Islet precursor cell (in vitro differentiated cells): ENCODE results near the gene PHACTR3.

ENCODE experiments used
- DNase-seq: peaks from one replicate; pipeline ENCODE4 v3.0.0-alpha.2; 2018

PHACTR3 gene

DNA sequence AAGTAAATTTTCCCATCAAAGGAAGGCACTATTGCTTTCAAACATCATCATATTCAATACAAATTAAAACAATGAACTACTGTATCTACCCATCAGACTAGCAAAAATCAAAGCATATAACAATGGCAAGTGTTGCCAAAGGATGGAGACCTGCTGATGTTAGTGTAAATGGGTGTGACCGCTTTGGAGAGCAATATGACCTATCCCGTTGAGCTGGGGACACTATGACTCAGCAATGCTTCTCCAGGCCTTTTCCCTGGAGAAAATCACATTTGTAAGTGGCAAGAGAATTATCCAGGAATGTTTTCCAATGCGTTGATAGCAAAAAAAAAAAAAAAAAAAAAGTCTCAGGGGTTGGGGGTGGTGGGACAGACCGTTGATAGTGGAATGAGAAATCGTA, 46.1 kb downstream of the PHACTR3 start:
- no peak for DNase-seq

GRCh38 chr20:59652381-59652780, 48.0 kb downstream of the PHACTR3 start:
- DNase-seq = no peak

GRCh38 chr20:59656417-59656816, 52.1 kb downstream of the PHACTR3 start:
- no peak for DNase-seq

- DNase-seq = no peak
Observed at GRCh38 chr20:59657459-59658046, 53.2 kb downstream of the PHACTR3 start.

DNA sequence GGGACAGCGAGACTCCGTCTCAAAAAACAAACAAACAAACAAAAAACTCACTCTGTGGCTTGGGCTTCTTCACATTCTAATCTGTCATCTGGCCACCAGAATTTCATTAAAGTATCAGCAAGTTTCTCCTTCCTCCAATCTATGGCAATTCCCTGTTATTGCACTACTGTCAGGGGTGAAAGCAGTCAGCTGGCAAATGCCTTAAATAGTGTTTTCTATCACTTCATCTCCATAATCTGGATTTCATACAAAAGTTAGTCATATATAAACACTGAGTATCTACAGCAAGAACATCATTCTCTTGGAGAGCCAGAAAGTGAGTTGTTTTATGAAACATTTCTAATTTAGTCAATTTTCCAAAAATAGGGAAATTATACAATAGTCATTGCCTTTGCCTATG, 56.1 kb downstream of the PHACTR3 start:
- no peak for DNase-seq

GRCh38 chr20:59661153-59661552, 56.8 kb downstream of the PHACTR3 start:
- DNase-seq = peak; percentile 18

GRCh38 chr20:59661621-59662020, 57.3 kb downstream of the PHACTR3 start:
- peak; percentile 22 for DNase-seq

DNA sequence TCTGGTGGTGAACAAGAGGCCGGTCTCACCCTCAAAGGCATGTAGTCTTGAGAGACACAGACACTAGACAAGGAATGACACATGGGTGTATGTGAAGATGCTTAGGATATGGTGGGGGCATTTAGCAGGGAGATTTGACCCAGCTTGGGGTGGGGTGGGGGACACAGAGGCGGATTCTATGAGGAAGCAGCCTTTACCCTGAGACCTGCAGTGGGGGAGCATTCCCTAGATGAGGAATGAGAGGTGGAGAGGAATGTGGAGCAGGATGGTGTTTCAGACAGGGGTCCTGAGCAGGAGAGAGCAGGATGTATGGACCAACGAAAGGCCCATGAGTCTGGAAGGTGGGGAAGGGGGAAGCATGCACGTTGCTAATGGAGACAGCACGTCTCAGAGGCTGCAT, 57.8 kb downstream of the PHACTR3 start:
- no peak for DNase-seq

- DNase-seq = peak; percentile 35
Observed at GRCh38 chr20:59662856-59663512, 58.6 kb downstream of the PHACTR3 start.

GRCh38 chr20:59663513-59664060, 59.2 kb downstream of the PHACTR3 start:
- DNase-seq = peak; percentile 18

DNA sequence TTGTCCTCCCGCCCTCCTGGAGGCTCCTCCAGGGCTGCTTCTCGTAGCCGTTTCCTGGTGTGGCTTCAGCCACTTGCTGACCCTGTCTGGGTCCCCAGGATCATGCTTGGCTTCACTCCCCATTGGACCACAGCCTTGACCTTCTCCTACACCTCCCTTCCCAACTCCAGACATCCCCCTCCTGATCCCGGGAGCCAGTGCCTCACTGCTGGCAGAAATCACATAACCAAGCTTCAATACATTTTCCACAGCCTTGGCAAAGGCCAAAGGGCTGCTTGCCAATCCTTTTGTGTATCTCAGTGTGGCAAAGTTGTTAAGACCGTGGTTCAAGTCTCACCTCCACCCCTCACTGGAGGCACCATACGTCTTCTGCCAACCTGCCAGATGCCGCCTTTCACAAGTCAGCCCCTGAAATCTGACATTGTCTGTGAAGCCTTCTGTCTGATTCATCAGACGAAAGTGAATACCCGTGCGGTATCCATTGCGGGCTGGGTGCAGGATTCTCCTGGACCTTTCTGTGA, 60.1 kb downstream of the PHACTR3 start:
- peak; percentile 32 for DNase-seq

GRCh38 chr20:59665656-59666555, 61.6 kb downstream of the PHACTR3 start:
- DNase-seq = peak; percentile 31

DNA sequence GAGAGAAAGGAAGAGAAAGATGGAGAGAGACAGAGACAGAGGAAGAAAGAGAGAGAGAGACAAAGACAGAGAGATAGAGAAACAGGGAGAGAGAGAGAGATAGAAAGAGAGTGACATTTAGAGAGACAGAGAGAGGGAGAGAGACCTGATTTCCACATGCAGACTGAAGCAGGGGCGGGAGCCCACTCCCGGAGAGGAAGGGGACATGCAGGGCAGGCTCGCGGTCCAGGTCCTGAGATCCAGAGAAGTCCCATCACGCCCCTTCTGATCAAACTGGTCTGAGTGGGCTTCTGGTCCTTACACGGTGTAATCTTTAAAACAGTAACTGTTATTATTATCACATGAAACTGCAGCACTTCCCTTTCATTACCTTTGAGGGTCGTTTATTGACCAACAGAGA, 62.2 kb downstream of the PHACTR3 start:
- DNase-seq = peak; percentile 32

DNA sequence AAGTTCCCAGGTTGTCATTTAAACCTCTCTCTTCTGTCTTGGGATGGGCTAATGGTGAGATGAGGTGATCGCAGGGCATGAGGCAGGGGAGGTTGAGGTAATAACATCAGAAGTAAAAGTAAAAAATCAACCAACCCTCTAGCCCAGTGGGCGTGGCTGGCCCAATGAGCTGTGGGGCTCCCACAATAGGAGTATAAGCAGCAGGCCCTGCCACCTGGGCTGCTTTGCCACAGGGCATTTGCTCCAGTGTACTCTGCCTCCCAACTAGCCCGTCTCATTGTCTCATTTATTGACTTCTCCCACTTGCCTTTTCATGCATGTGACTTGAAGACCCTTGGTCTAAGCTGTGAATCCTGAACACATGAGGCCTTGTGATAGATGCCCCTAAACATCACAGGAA, 62.8 kb downstream of the PHACTR3 start:
- peak; percentile 30 for DNase-seq

DNA sequence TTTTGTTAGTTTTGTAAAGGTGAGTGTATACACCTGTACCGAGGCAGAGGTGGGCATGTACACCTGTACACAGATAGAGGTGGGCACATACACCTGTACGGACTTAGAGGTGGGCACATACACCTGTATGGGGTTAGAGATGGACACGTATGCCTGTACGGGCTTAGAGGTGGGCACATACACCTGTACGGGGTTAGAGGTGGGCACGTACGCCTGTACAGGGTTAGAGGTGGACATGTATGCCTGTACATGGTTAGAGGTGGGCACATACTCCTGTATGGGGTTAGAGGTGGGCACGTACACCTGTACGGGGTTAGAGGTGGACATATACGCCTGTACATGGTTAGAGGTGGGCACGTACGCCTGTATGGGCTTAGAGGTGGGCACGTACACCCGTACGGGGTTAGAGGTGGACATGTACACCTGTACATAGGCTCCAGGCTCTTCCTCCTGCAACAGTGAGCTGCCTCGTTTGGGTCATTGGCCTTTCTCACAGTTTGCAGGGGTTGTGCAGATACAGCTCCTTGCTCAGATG, 63.7 kb downstream of the PHACTR3 start:
- no peak for DNase-seq

DNA sequence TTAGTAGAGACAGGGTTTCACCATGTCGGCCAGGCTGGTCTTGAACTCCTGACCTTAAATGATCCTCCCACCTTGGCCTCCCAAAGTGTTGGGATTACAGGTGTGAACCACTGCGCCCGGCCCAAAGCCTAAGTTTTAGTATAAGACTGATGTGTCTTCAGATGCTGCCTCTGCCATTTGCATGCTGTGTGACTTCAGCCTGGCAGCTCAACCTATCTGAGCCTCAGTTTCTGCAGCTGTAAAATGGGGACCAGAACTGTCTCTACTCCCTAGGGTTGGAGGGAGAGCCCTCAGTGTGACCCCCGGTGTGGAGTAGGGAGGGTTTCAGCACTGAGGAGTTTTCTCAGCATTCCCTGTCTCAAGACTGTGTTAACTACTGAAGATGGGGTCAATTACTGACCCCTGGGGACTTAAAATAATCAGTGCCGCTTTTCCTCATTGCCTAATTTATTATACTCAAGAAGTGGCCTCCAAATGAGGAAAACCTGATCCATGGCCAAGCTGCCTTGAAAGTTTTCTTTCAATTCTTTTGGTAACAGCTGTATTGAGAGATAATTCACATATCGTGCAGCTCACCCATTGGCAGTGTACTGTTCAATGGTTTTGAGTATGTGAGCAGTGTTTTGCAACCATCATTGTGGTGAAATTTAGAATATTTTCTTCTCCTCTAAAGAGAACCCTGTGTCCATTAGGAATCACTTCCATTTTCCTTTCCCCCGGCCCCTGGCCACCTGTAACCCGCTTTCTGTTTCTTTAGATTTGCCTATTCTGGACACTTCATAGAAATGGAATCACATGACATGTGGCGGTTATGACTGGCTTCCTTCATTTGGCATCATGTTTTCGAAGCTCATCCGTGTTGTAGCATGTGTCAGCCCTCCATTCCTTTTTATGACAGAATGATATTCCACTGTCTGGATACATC, 64.8 kb downstream of the PHACTR3 start:
- peak; percentile 13 for DNase-seq

- peak; percentile 34 for DNase-seq
Observed at GRCh38 chr20:59670786-59671492, 66.6 kb downstream of the PHACTR3 start.

- DNase-seq = peak; percentile 37
Observed at GRCh38 chr20:59671661-59672471, 67.5 kb downstream of the PHACTR3 start.

GRCh38 chr20:59672576-59672975, 68.2 kb downstream of the PHACTR3 start:
- DNase-seq = no peak

- peak; percentile 49 for DNase-seq
Observed at GRCh38 chr20:59673288-59673997, 69.1 kb downstream of the PHACTR3 start.
